Urothelium cell line (cell line): ENCODE data around the gene RAP1GAP2.
A peak's percentile ranks its signal among the peaks of the same experiment; 100 is the strongest.
"Not testable (repeated sequence)": the region's sequence is repeated elsewhere in the genome, so short reads cannot be mapped to it uniquely, and the experiment has no call there.

ENCODE experiments used
- DNase-seq: peaks from one replicate; pipeline ENCODE4 v3.0.0; 2011; ENCODE audit warnings: low spot score, mixed read lengths
- FAIRE-seq: peaks from 2 replicates; lab custom pipeline; 2011; peaks lifted over from hg19 to GRCh38; lab: Jason Lieb, UNC

Gene RAP1GAP2

GRCh38 chr17:2880050-2880449 is 83.8 kb downstream of the RAP1GAP2 start:
- no peak for FAIRE-seq

GRCh38 chr17:2881295-2881694 is 85.1 kb downstream of the RAP1GAP2 start:
- DNase-seq (no peak), FAIRE-seq (no peak)

More at GRCh38 chr17:2880050-2880449, 83.8 kb downstream of the RAP1GAP2 start:
- DNase-seq, result no peak

GRCh38 chr17:2883544-2884213 is 87.4 kb downstream of the RAP1GAP2 start:
- peak; percentile 76 for DNase-seq

GRCh38 chr17:2885733-2886132 is 89.5 kb downstream of the RAP1GAP2 start:
- FAIRE-seq (no peak), DNase-seq (no peak)

More at GRCh38 chr17:2883544-2884213, 87.4 kb downstream of the RAP1GAP2 start:
- FAIRE-seq, result no peak

GRCh38 chr17:2888326-2888725 is 92.1 kb downstream of the RAP1GAP2 start:
- DNase-seq (no peak), FAIRE-seq (no peak)

GRCh38 chr17:2889256-2889655 is 93.0 kb downstream of the RAP1GAP2 start:
- FAIRE-seq (no peak), DNase-seq (no peak)

- not testable (repeated sequence) for FAIRE-seq, DNase-seq
Observed at GRCh38 chr17:2890778-2891177, 94.5 kb downstream of the RAP1GAP2 start.

- FAIRE-seq (peak; percentile 70), DNase-seq (peak; percentile 87)
Observed at GRCh38 chr17:2892305-2892971, 96.2 kb downstream of the RAP1GAP2 start.

GRCh38 chr17:2893422-2893914 is 97.2 kb downstream of the RAP1GAP2 start:
- no peak for FAIRE-seq
- no peak for DNase-seq

GRCh38 chr17:2894782-2895181 is 98.5 kb downstream of the RAP1GAP2 start:
- no peak for DNase-seq
- no peak for FAIRE-seq

GRCh38 chr17:2897605-2898004 is 101.4 kb downstream of the RAP1GAP2 start:
- DNase-seq (no peak), FAIRE-seq (no peak)

- DNase-seq (no peak), FAIRE-seq (no peak)
Observed at GRCh38 chr17:2898255-2898926, 102.2 kb downstream of the RAP1GAP2 start.

- FAIRE-seq, result no peak
- DNase-seq, result no peak
Observed at GRCh38 chr17:2899906-2900305, 103.7 kb downstream of the RAP1GAP2 start.

GRCh38 chr17:2900842-2901241 is 104.6 kb downstream of the RAP1GAP2 start:
- no peak for FAIRE-seq
- DNase-seq, result no peak

- no peak for FAIRE-seq
Observed at GRCh38 chr17:2901582-2901981, 105.3 kb downstream of the RAP1GAP2 start.

GRCh38 chr17:2902546-2902945 is 106.3 kb downstream of the RAP1GAP2 start:
- DNase-seq (no peak), FAIRE-seq (no peak)

More at GRCh38 chr17:2901582-2901981, 105.3 kb downstream of the RAP1GAP2 start:
- no peak for DNase-seq

GRCh38 chr17:2903193-2903974 is 107.1 kb downstream of the RAP1GAP2 start:
- FAIRE-seq (no peak), DNase-seq (no peak)

- FAIRE-seq, result no peak
- no peak for DNase-seq
Observed at GRCh38 chr17:2904135-2904534, 107.9 kb downstream of the RAP1GAP2 start.

- FAIRE-seq (no peak), DNase-seq (no peak)
Observed at GRCh38 chr17:2905269-2905668, 109.0 kb downstream of the RAP1GAP2 start.

GRCh38 chr17:2905696-2906501 is 109.7 kb downstream of the RAP1GAP2 start:
- no peak for DNase-seq
- no peak for FAIRE-seq
